ENCODE data around the gene ZKSCAN3. TPM values are rescaled to one million over a fixed set of nuclear protein-coding genes. Genes with fewer than 3 reads are reported as not detected.

The ZKSCAN3 gene
- total and polyA plus RNA-seq, 11 donors = 1.5 to 7.9 (median 4.9) TPM

DNA sequence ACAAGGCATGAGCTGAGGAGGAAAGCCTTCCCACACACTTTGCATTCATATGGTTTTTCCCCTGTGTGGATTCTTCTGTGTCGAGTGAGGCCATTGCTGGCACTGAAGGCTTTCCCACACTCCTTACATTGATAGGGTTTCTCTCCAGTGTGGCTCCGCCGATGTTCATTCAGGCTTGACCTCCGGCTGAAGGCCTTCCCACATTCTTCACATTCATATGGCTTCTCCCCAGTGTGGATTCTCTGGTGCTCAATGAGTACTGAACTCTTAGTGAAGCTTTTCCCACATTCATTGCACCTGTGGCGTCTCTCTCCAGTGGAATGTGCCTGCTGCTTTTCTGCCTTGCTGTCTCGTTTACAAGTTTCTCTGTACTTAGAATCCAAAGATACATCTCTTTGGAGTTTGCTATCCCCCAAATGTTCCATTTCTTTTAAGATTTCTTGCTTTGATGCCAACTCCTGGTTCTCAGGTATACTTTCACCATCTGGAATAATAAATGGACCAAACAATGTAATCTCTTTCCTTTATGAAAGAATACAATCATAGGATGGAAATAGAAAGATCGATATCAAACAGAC, 23.3 kb upstream of the ZKSCAN3 start:
- ATAC-seq (no peak), DNase-seq (no peak)
- Histone ChIP-seq H3K4me1 (no peaks in the 10 kb centered on the region), H3K27me3 (no peaks in the 10 kb centered on the region), H3K27ac (no peak overlapping the region), H3K9me3 (peaks cover 0 to 55% (median 32%) of the 10 kb centered on the region in 12 donors), H3K4me3 (no peak overlapping the region), H3K36me3 (peaks cover 12 to 60% (median 37%) of the 10 kb centered on the region in 9 donors)
- TF ChIP-seq POLR2A (IDR thresholded peaks at IDR 0.05) = no peak
- TF ChIP-seq, protein P1, sequence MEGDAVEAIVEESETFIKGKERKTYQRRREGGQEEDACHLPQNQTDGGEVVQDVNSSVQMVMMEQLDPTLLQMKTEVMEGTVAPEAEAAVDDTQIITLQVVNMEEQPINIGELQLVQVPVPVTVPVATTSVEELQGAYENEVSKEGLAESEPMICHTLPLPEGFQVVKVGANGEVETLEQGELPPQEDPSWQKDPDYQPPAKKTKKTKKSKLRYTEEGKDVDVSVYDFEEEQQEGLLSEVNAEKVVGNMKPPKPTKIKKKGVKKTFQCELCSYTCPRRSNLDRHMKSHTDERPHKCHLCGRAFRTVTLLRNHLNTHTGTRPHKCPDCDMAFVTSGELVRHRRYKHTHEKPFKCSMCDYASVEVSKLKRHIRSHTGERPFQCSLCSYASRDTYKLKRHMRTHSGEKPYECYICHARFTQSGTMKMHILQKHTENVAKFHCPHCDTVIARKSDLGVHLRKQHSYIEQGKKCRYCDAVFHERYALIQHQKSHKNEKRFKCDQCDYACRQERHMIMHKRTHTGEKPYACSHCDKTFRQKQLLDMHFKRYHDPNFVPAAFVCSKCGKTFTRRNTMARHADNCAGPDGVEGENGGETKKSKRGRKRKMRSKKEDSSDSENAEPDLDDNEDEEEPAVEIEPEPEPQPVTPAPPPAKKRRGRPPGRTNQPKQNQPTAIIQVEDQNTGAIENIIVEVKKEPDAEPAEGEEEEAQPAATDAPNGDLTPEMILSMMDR (IDR thresholded peaks at IDR 0.05) = no peak
- WGBS, 4 donors = 97 to 98% (median 97%) methylated on average over 7 of the region's 7 CpGs
- intact Hi-C loops (cut with DNase I) = loop anchor here in 1 of 10 donors (2.0 kb wide), 1 partner anchor 48 kb away; no protein-coding TSS in a partner anchor

DNA sequence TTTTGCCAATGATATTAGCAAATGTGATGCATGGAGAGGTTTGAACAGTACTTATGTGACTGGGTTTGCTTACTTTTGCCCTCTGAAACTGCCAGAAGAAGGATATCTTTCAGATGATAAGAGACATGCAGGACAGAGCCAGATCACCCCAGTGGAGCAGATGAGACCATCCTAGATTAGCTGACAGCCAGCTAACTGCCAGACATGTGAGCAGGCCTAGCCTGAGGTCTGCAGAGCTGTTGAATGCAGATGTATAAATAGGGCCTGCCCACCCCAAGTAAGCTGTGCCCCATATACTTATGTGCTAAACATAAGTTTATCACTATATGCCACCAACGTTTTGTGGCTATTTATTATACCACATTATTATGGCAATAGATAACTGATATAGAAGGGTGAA, 19.7 kb upstream of the ZKSCAN3 start:
- DNase-seq (no peak), ATAC-seq (peak in 1 of 4 donors; percentile 33)
- H3K27ac ChIP-seq = no peak overlapping the region
- intact Hi-C loops (cut with DNase I) = loop anchor here in 5 of 10 donors (5.0 to 10.0 kb wide), 5 partner anchors 45 to 495 kb away; partner anchors contain the start of genes PGBD1 (in 2 of the 5), NKAPL (in 1 of the 5), ZKSCAN4 (in 1 of the 5) and ZNF165 (in 1 of the 5)
- H3K4me1 ChIP-seq = peaks cover 0 to 8% (median 3%) of the 10 kb centered on the region in 12 donors
- TF ChIP-seq POLR2A (IDR thresholded peaks at IDR 0.05) = no peak
- TF ChIP-seq, protein P1 (IDR thresholded peaks at IDR 0.05) = no peak
- peaks cover 0 to 44% (median 31%) of the 10 kb centered on the region in 12 donors for H3K9me3 ChIP-seq
- H3K36me3 ChIP-seq = peaks cover 12 to 44% (median 27%) of the 10 kb centered on the region in 9 donors
- H3K27me3 ChIP-seq = no peaks in the 10 kb centered on the region
- no peak overlapping the region for H3K4me3 ChIP-seq
- WGBS, 4 donors = 38 to 56% (median 49%) methylated on average over 1 of the region's 1 CpG

DNA sequence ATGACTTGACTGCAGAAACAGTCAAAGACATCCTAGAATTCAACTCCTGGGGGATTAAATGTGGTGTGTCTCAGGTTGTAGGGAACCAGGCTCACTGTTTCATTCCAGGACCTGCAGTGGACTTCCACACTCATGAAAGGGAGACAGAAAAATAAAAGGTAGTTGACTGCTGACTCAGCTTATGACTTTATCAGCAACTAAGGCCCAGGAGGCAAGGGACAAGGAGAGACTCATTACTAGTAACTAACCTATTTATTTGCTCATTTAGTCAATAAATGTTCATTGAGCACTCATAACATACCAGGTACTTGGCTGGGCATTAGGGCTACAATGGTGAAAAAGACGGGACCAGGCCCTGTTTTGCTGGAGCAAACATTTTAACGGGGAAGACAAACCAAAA, 16.7 kb upstream of the ZKSCAN3 start:
- no peak for DNase-seq
- Histone ChIP-seq H3K27ac (peak overlapping the region in 1 of 12 donors; percentile 98), H3K4me3 (no peak overlapping the region), H3K27me3 (no peaks in the 10 kb centered on the region), H3K36me3 (peaks cover 0 to 15% (median 0%) of the 10 kb centered on the region in 9 donors), H3K4me1 (peaks cover 0 to 24% (median 12%) of the 10 kb centered on the region in 12 donors), H3K9me3 (peaks cover 0 to 13% (median 3%) of the 10 kb centered on the region in 12 donors)
- intact Hi-C loops (cut with DNase I) = loop anchor here in 5 of 10 donors (5.0 to 10.0 kb wide), 5 partner anchors 48 to 498 kb away; partner anchors contain the start of genes PGBD1 (in 2 of the 5), NKAPL (in 1 of the 5), ZKSCAN4 (in 1 of the 5) and ZNF165 (in 1 of the 5)
- TF ChIP-seq, protein P1 (IDR thresholded peaks at IDR 0.05) = no peak
- TF ChIP-seq POLR2A (IDR thresholded peaks at IDR 0.05) = no peak
- ATAC-seq = no peak
- 96 to 99% (median 96%) methylated on average over 2 of the region's 2 CpGs for WGBS, 4 donors

DNA sequence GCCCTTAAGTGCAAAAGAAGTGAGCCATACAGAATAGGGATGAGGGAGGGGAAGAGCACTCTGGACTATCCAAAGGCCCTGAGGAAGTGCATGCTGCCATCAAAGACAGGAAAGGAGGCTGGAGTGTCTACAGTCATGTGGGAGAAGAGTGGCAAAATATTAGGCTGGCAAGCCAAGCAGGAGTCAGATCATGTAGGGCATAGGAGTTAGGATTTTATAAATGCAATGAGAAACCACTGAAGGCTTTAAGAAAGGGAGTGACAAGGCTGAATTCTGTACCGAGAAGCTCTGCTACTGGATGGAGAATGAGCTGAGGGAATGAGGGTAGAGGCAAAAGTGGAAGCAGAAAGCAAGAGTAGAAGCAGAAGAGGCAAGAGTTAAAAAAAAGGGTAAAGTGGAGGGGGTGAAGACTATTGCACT, 16.1 kb upstream of the ZKSCAN3 start:
- Histone ChIP-seq H3K27me3 (no peaks in the 10 kb centered on the region), H3K9me3 (peaks cover 0 to 9% (median 0%) of the 10 kb centered on the region in 12 donors), H3K36me3 (peaks cover 0 to 9% (median 0%) of the 10 kb centered on the region in 9 donors), H3K4me3 (no peak overlapping the region), H3K27ac (peak overlapping the region in 4 of 12 donors; percentile 1 to 98 (median 52)), H3K4me1 (peaks cover 0 to 24% (median 12%) of the 10 kb centered on the region in 12 donors)
- 84 to 100% (median 90%) methylated on average over 1 of the region's 1 CpG for WGBS, 4 donors
- DNase-seq (no peak), ATAC-seq (no peak)
- intact Hi-C loops (cut with DNase I) = loop anchor here in 5 of 10 donors (5.0 to 10.0 kb wide), 5 partner anchors 49 to 499 kb away; partner anchors contain the start of genes PGBD1 (in 2 of the 5), NKAPL (in 1 of the 5), ZKSCAN4 (in 1 of the 5) and ZNF165 (in 1 of the 5)
- TF ChIP-seq, protein P1 (IDR thresholded peaks at IDR 0.05) = no peak
- TF ChIP-seq POLR2A (IDR thresholded peaks at IDR 0.05) = no peak
